Neural progenitor cell (in vitro differentiated cells): ENCODE results near the gene MICAL2. TPM values are rescaled to one million over a fixed set of nuclear protein-coding genes. Genes with fewer than 3 reads are reported as not detected.

Source experiments
- DNase-seq: peaks from one replicate; pipeline ENCODE4 v3.0.0-alpha.2; 2016; ENCODE audit warnings: low spot score
- H2AFZ ChIP-seq: fragments of 200-600 bp; sonication (generic); replicated peaks from 2 replicates; pipeline ENCODE4 v1.6.1; 2016; ENCODE audit warnings: antibody characterized with exemption
- H3F3A ChIP-seq: fragments of 200-600 bp; sonication (generic); 2 replicates; pipeline ENCODE4 v1.6.1; 2016; ENCODE audit warnings: antibody characterized with exemption, low read depth
- H3K27ac ChIP-seq: fragments of 200-600 bp; sonication (generic); 2 replicates; pipeline ENCODE4 v1.5.1; 2016; ENCODE audit warnings: mild to moderate bottlenecking
- H3K27me3 ChIP-seq: fragments of 200-600 bp; sonication (generic); 2 replicates; pipeline ENCODE4 v1.6.1; 2016; ENCODE audit warnings: mild to moderate bottlenecking, moderate library complexity
- H3K36me3 ChIP-seq: fragments of 200-600 bp; sonication (generic); 2 replicates; pipeline ENCODE4 v1.5.1; 2016
- H3K4me1 ChIP-seq: fragments of 200-600 bp; sonication (generic); 2 replicates; pipeline ENCODE4 v1.6.1; 2016; ENCODE audit warnings: mixed run types
- H3K4me2 ChIP-seq: fragments of 200-600 bp; sonication (generic); 2 replicates; pipeline ENCODE4 v1.6.1; 2016
- H3K4me3 ChIP-seq: fragments of 200-600 bp; sonication (generic); 2 replicates; pipeline ENCODE4 v1.5.1; 2016
- H3K79me2 ChIP-seq: fragments of 200-600 bp; sonication (generic); 2 replicates; pipeline ENCODE4 v1.6.1; 2016; ENCODE audit warnings: low read depth
- H3K9ac ChIP-seq: fragments of 200-600 bp; sonication (generic); 2 replicates; pipeline ENCODE4 v1.6.1; 2016
- H3K9me3 ChIP-seq: fragments of 200-600 bp; sonication (generic); 2 replicates; pipeline ENCODE4 v1.5.1; 2016; ENCODE audit warnings: low read depth
- H4K20me1 ChIP-seq: fragments of 200-600 bp; sonication (generic); 2 replicates; pipeline ENCODE4 v1.6.1; 2016; ENCODE audit warnings: low read depth
- H3K27ac Mint-ChIP-seq: 3 replicates; pipeline ENCODE4 v1.8.0; 2021; ENCODE audit warnings: mixed read lengths
- H3K27me3 Mint-ChIP-seq: 2 replicates; pipeline ENCODE4 v1.8.0; 2022; ENCODE audit warnings: low read depth, mild to moderate bottlenecking, inconsistent platforms, moderate library complexity, mixed read lengths; ENCODE audit not compliant: insufficient read depth
- H3K36me3 Mint-ChIP-seq: 3 replicates; pipeline ENCODE4 v1.8.0; 2021; ENCODE audit warnings: mixed read lengths
- H3K4me1 Mint-ChIP-seq: 3 replicates; pipeline ENCODE4 v1.8.0; 2021; ENCODE audit warnings: mixed read lengths
- H3K4me3 Mint-ChIP-seq: 3 replicates; pipeline ENCODE4 v1.8.0; 2021; ENCODE audit warnings: mild to moderate bottlenecking, moderate library complexity, mixed read lengths
- H3K9me3 Mint-ChIP-seq: 3 replicates; pipeline ENCODE4 v1.8.0; 2020; ENCODE audit warnings: mixed read lengths
- EZH2 ChIP-seq: fragments of 200-600 bp; sonication (generic); IDR thresholded peaks from 2 replicates; pipeline ENCODE4 v1.6.1; 2017; ENCODE audit warnings: antibody characterized with exemption, mild to moderate bottlenecking, moderate library complexity
- EZH2phosphoT487 ChIP-seq: fragments of 200-600 bp; sonication (generic); IDR thresholded peaks from 2 replicates; pipeline ENCODE4 v1.6.1; 2017; ENCODE audit warnings: antibody characterized with exemption
- total RNA-seq: library from RNA; depleted of rRNA; stranded (reverse); fragments of >200 nt; gene quantifications from 2 replicates; pipeline ENCODE4 v1.2.3, GENCODE V29; 2015; ENCODE audit warnings: low replicate concordance
- TF ChIP-seq, protein P1 (sequence below): fragments of 200-600 bp; sonication (generic); IDR thresholded peaks from 2 replicates; pipeline ENCODE4 v1.5.1; 2017; ENCODE audit warnings: antibody characterized with exemption, mild to moderate bottlenecking

MICAL2 gene
- total RNA-seq, 1 donor from 2014 or later, result 0.60 TPM

- Histone ChIP-seq H3F3A (peaks cover 22% of the 10 kb centered on the region), H3K27me3 (no peaks in the 10 kb centered on the region), H3K4me1 (peaks cover 27% of the 10 kb centered on the region), H3K27ac (peak overlapping the region; percentile 23), H3K4me2 (peak overlapping the region; percentile 56), H4K20me1 (no peaks in the 10 kb centered on the region), H3K9me3 (no peaks in the 10 kb centered on the region), H3K79me2 (no peaks in the 10 kb centered on the region), H2AFZ (peak overlapping the region; percentile 90), H3K4me3 (no peak overlapping the region), H3K36me3 (no peaks in the 10 kb centered on the region), H3K9ac (no peak overlapping the region)
- TF ChIP-seq, protein P1, sequence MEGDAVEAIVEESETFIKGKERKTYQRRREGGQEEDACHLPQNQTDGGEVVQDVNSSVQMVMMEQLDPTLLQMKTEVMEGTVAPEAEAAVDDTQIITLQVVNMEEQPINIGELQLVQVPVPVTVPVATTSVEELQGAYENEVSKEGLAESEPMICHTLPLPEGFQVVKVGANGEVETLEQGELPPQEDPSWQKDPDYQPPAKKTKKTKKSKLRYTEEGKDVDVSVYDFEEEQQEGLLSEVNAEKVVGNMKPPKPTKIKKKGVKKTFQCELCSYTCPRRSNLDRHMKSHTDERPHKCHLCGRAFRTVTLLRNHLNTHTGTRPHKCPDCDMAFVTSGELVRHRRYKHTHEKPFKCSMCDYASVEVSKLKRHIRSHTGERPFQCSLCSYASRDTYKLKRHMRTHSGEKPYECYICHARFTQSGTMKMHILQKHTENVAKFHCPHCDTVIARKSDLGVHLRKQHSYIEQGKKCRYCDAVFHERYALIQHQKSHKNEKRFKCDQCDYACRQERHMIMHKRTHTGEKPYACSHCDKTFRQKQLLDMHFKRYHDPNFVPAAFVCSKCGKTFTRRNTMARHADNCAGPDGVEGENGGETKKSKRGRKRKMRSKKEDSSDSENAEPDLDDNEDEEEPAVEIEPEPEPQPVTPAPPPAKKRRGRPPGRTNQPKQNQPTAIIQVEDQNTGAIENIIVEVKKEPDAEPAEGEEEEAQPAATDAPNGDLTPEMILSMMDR, result no peak
- TF ChIP-seq EZH2, result no peak
- TF ChIP-seq EZH2phosphoT487, result no peak
- no peak overlapping the region for H3K4me3 Mint-ChIP-seq
- peaks cover 46% of the 10 kb centered on the region for H3K4me1 Mint-ChIP-seq
- DNase-seq, result peak; percentile 30
- H3K27me3 Mint-ChIP-seq, result peaks cover 11% of the 10 kb centered on the region
- no peaks in the 10 kb centered on the region for H3K9me3 Mint-ChIP-seq
- peak overlapping the region; percentile 51 for H3K27ac Mint-ChIP-seq
- no peaks in the 10 kb centered on the region for H3K36me3 Mint-ChIP-seq
These were observed 18.3 kb upstream of the MICAL2 start for GRCh38 chr11:12091956-12092558.

- Histone ChIP-seq H3K36me3 (no peaks in the 10 kb centered on the region), H4K20me1 (no peaks in the 10 kb centered on the region), H3F3A (peaks cover 22% of the 10 kb centered on the region), H3K27me3 (no peaks in the 10 kb centered on the region), H3K4me1 (peaks cover 27% of the 10 kb centered on the region), H3K79me2 (no peaks in the 10 kb centered on the region), H3K9ac (no peak overlapping the region), H3K4me2 (peak overlapping the region; percentile 56), H3K4me3 (no peak overlapping the region), H3K9me3 (no peaks in the 10 kb centered on the region), H2AFZ (peak overlapping the region; percentile 90), H3K27ac (peak overlapping the region; percentile 23)
- peak overlapping the region; percentile 51 for H3K27ac Mint-ChIP-seq
- H3K4me3 Mint-ChIP-seq, result no peak overlapping the region
- no peaks in the 10 kb centered on the region for H3K9me3 Mint-ChIP-seq
- no peaks in the 10 kb centered on the region for H3K36me3 Mint-ChIP-seq
- peaks cover 12% of the 10 kb centered on the region for H3K27me3 Mint-ChIP-seq
- peak; percentile 56 for DNase-seq
- TF ChIP-seq, protein P1, result no peak
- TF ChIP-seq EZH2phosphoT487 (no peak), EZH2 (no peak)
- peaks cover 46% of the 10 kb centered on the region for H3K4me1 Mint-ChIP-seq
These were observed 17.7 kb upstream of the MICAL2 start for GRCh38 chr11:12092714-12093113.

DNA sequence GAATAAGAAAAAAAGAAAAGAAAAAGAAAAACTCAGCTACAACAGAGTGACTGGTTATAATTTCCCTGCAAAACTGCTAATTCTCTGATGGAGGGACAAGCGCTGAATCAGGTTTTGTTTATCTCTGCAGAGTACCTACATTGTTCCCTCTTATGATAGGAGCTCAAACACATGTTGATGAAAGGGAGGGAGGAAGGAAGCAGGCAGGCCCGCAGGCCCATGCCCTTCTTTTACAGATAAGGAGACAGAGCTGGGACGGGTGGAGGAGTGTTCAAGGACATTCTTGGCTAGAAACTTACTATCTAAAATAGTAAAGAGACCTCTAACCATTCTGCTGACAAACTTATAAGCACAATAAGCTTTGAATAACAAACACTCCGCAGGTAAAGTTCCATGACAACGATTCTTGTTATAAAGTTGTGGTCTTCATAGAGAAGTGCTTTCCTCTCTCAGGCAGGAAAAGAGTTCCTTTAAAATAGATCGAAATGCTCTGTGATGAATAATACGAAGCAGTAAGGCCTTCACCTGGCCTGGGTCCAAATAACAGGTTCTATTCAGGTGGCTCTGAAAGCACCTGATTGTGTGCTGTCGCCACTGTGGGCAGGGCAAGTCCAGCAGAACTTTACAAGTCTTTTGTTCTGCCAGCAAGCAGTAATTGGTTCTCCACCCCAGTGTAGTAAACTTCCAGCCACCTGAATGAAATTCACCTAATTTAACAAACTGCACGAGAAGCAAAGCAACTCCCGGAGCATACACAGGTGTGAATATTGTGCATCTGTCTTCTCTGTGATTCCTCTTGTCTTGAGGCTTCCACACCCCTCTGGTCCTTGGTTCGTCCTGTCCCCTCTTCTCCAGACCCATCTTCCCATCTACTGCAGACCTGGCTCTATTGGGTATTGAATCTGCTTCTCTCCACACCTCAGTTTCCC is 15.3 kb upstream of the MICAL2 start:
- no peaks in the 10 kb centered on the region for H3K9me3 Mint-ChIP-seq
- no peaks in the 10 kb centered on the region for H3K36me3 Mint-ChIP-seq
- H3K27me3 Mint-ChIP-seq, result peaks cover 10% of the 10 kb centered on the region
- Histone ChIP-seq H3K79me2 (no peaks in the 10 kb centered on the region), H2AFZ (no peak overlapping the region), H3F3A (peaks cover 22% of the 10 kb centered on the region), H3K4me1 (peaks cover 27% of the 10 kb centered on the region), H3K9me3 (no peaks in the 10 kb centered on the region), H3K27ac (no peak overlapping the region), H3K4me3 (no peak overlapping the region), H3K36me3 (no peaks in the 10 kb centered on the region), H4K20me1 (no peaks in the 10 kb centered on the region), H3K4me2 (no peak overlapping the region), H3K27me3 (no peaks in the 10 kb centered on the region), H3K9ac (no peak overlapping the region)
- no peak for TF ChIP-seq EZH2
- TF ChIP-seq, protein P1, result no peak
- no peak for TF ChIP-seq EZH2phosphoT487
- no peak for DNase-seq
- H3K4me3 Mint-ChIP-seq, result no peak overlapping the region
- peaks cover 26% of the 10 kb centered on the region for H3K4me1 Mint-ChIP-seq
- no peak overlapping the region for H3K27ac Mint-ChIP-seq
